ENCODE measurements around the gene DOCK8. TPM values are rescaled to one million over a fixed set of nuclear protein-coding genes. Genes with fewer than 3 reads are reported as not detected.

The DOCK8 gene
- total RNA-seq, 1 experiment from 2014 or later, result 0.37 TPM

DNA sequence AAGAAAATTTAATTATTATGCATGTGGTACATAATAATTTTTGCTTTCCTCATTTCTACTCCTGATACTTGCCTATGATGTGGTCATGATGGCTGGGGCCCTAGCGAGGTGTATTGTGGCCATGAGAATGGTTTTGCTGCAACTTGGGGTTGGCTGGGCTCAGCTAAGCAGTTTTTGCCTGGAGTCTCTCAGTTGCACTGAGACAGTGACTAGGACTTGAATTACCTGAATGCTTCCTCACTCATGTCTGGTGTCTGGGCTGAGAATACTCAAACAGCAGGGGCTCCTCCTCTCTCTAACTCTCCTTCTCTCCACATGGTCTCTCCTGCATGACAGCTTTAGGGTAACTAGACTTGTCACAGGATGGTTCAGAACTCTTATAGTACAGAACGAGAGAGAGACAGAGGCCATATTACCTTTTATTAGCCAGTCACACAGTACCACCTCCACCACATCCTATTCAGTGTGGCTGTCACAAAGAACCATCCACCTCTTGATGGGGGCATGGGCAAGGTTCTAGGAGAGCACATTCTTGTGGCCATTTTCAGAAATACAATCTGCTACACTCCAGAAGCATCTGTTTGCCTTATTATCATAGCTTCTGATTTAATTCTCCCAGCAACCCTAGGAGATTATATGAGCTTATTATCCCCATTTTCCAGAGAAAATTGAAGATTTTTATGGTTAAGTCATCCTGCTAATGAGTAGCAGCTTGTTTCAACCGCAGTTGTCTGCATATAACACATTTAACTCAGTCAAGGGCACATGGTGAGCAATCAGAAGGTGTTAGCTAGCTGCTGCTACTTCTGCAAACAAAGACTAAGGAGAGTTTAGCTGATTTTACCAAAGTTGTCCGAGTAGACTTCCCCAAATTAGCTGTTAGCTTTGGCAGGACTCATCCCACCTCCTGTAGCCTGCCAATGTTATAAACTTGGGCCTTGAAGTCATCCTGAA, 245.1 kb downstream of the DOCK8 start:
- no peaks in the 10 kb centered on the region for H3K9me2 ChIP-seq (ENCODE audit: insufficient read depth)
- H3K9ac ChIP-seq (ENCODE audit: low read length), result no peak overlapping the region
- no peak overlapping the region for H2AFZ ChIP-seq (ENCODE audit: low read depth, low read length, poor library complexity, severe bottlenecking)
- ChIA-PET POLR2A (no interaction called here), CTCF (no interaction called here), RAD21 (ENCODE audit: low non-redundant PET in 1 of 2, low total read pairs in 2 of 2, uncharacterized antibody in 2 of 2, unreplicated experiment in 2 of 2) (no interaction called here)
- ATAC-seq (peak; percentile 63), DNase-seq (ENCODE audit: low read depth, low spot score) (no peak)
- no peaks in the 10 kb centered on the region for H3K79me2 ChIP-seq (ENCODE audit: insufficient read depth, low read length)
- no TSS peak for BruUV-seq (replicated peaks)
- TF ChIP-seq ZFX (IDR thresholded peaks at IDR 0.05), result no peak
- TF ChIP-seq ZNF274 (IDR thresholded peaks at IDR 0.05; ENCODE audit: low read depth, low read length), result no peak
- TF ChIP-seq SP1 (IDR thresholded peaks at IDR 0.05; ENCODE audit: low read depth), result no peak
- TF ChIP-seq JUND (IDR thresholded peaks at IDR 0.05), result no peak
- no peak for TF ChIP-seq POLR2A (IDR thresholded peaks at IDR 0.05; ENCODE audit: borderline replicate concordance, extremely low read depth, insufficient read depth, insufficient read length)
- TF ChIP-seq POLR2AphosphoS5 (IDR thresholded peaks at IDR 0.05; ENCODE audit: low read depth, low read length), result no peak
- no peak for TF ChIP-seq RAD21 (IDR thresholded peaks at IDR 0.05; ENCODE audit: low read depth)
- H3K27me3 ChIP-seq (ENCODE audit: insufficient read depth, low read length), result no peaks in the 10 kb centered on the region
- H3K27ac ChIP-seq (ENCODE audit: low read depth, low read length), result no peak overlapping the region
- no peaks in the 10 kb centered on the region for H3K36me3 ChIP-seq (ENCODE audit: control insufficient read depth in 1 of 2, insufficient read depth in 2 of 2, low read length in 2 of 2)
- intact Hi-C loops (cut with micrococcal nuclease), result loop anchor here (10.0 kb wide), 1 partner anchor 65 kb away; no protein-coding TSS in a partner anchor
- no peaks in the 10 kb centered on the region for H4K20me1 ChIP-seq (ENCODE audit: insufficient read depth)
- peaks cover 8 to 11% of the 10 kb centered on the region in 2 experiments; a peak in 3 of 4 replicates for H3K4me1 ChIP-seq (ENCODE audit: control insufficient read depth in 1 of 2, insufficient read depth in 2 of 2, low read length in 2 of 2)
- H3K4me3 ChIP-seq (replicated peaks in 1 of 2; ENCODE audit: low read depth in 1 of 2, low read length in 2 of 2), result no peak overlapping the region
- no peak overlapping the region for H3K4me2 ChIP-seq (ENCODE audit: low read length)
- H3K9me3 ChIP-seq (ENCODE audit: control insufficient read depth in 1 of 2, insufficient read depth in 1 of 2, low read depth in 1 of 2, low read length in 2 of 2), result no peaks in the 10 kb centered on the region

GRCh38 chr9:462121-462520, 247.5 kb downstream of the DOCK8 start:
- H3K4me1 ChIP-seq (ENCODE audit: control insufficient read depth in 1 of 2, insufficient read depth in 2 of 2, low read length in 2 of 2), result peaks cover 0 to 3% of the 10 kb centered on the region in 2 experiments; a peak in 1 of 4 replicates
- H3K4me2 ChIP-seq (ENCODE audit: low read length), result no peak overlapping the region
- DNase-seq (ENCODE audit: low read depth, low spot score) (no peak), ATAC-seq (no peak)
- H3K4me3 ChIP-seq (replicated peaks in 1 of 2; ENCODE audit: low read depth in 1 of 2, low read length in 2 of 2), result no peak overlapping the region
- no peak overlapping the region for H2AFZ ChIP-seq (ENCODE audit: low read depth, low read length, poor library complexity, severe bottlenecking)
- BruUV-seq (replicated peaks), result no TSS peak
- H3K36me3 ChIP-seq (ENCODE audit: control insufficient read depth in 1 of 2, insufficient read depth in 2 of 2, low read length in 2 of 2), result no peaks in the 10 kb centered on the region
- H3K79me2 ChIP-seq (ENCODE audit: insufficient read depth, low read length), result no peaks in the 10 kb centered on the region
- TF ChIP-seq FOSL1 (IDR thresholded peaks at IDR 0.05; ENCODE audit: low read depth) (no peak), TCF7L2 (IDR thresholded peaks at IDR 0.05; ENCODE audit: borderline replicate concordance, extremely low read depth, insufficient read depth, insufficient read length) (no peak), POLR2AphosphoS5 (IDR thresholded peaks at IDR 0.05; ENCODE audit: low read depth, low read length) (no peak), EZH2phosphoT487 (IDR thresholded peaks at IDR 0.05; ENCODE audit: borderline replicate concordance) (no peak), ZFX (IDR thresholded peaks at IDR 0.05) (no peak), EGR1 (IDR thresholded peaks at IDR 0.05; ENCODE audit: low read depth) (no peak), CEBPB (IDR thresholded peaks at IDR 0.05; ENCODE audit: low read depth) (no peak), JUND (IDR thresholded peaks at IDR 0.05) (no peak), EZH2 (IDR thresholded peaks at IDR 0.05) (no peak), ZNF274 (IDR thresholded peaks at IDR 0.05; ENCODE audit: low read depth, low read length) (no peak)
- TF ChIP-seq, protein P1, sequence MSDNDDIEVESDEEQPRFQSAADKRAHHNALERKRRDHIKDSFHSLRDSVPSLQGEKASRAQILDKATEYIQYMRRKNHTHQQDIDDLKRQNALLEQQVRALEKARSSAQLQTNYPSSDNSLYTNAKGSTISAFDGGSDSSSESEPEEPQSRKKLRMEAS (IDR thresholded peaks at IDR 0.05), result no peak
- TF ChIP-seq, protein P2, sequence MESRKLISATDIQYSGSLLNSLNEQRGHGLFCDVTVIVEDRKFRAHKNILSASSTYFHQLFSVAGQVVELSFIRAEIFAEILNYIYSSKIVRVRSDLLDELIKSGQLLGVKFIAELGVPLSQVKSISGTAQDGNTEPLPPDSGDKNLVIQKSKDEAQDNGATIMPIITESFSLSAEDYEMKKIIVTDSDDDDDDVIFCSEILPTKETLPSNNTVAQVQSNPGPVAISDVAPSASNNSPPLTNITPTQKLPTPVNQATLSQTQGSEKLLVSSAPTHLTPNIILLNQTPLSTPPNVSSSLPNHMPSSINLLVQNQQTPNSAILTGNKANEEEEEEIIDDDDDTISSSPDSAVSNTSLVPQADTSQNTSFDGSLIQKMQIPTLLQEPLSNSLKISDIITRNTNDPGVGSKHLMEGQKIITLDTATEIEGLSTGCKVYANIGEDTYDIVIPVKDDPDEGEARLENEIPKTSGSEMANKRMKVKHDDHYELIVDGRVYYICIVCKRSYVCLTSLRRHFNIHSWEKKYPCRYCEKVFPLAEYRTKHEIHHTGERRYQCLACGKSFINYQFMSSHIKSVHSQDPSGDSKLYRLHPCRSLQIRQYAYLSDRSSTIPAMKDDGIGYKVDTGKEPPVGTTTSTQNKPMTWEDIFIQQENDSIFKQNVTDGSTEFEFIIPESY (IDR thresholded peaks at IDR 0.05; ENCODE audit: extremely low read depth, insufficient replicate concordance, low read length), result no peak
- no peaks in the 10 kb centered on the region for H3K9me3 ChIP-seq (ENCODE audit: control insufficient read depth in 1 of 2, insufficient read depth in 1 of 2, low read depth in 1 of 2, low read length in 2 of 2)
- no peaks in the 10 kb centered on the region for H3K27me3 ChIP-seq (ENCODE audit: insufficient read depth, low read length)
- H3K27ac ChIP-seq (ENCODE audit: low read depth, low read length), result no peak overlapping the region
- POLR2A ChIA-PET, result no interaction called here
- H4K20me1 ChIP-seq (ENCODE audit: insufficient read depth), result no peaks in the 10 kb centered on the region
- intact Hi-C loops (cut with micrococcal nuclease), result loop anchor here (10.0 kb wide), 1 partner anchor 63 kb away; no protein-coding TSS in a partner anchor
- CTCF ChIA-PET, result no interaction called here
- no peaks in the 10 kb centered on the region; the same call in 1 of the 2 replicates for H3K9me2 ChIP-seq (ENCODE audit: insufficient read depth)
- RAD21 ChIA-PET (ENCODE audit: low non-redundant PET in 1 of 2, low total read pairs in 2 of 2, uncharacterized antibody in 2 of 2, unreplicated experiment in 2 of 2), result no interaction called here
- no peak overlapping the region for H3K9ac ChIP-seq (ENCODE audit: low read length)

Measured in HCT116 (cell line).